Vagina (tissue), 2 donors: ENCODE measurements around the gene FGF1. TPM values are rescaled to one million over a fixed set of nuclear protein-coding genes. Genes with fewer than 3 reads are reported as not detected.

Experiments used
- DNase-seq, 2 donors: peaks; one replicate each; pipeline ENCODE4 v3.0.0-alpha.2; 2017; ENCODE audit errors: extremely low spot score in 2 of 2
- H3K27ac ChIP-seq: fragments of 200-600 bp; sonication (generic); one replicate; pipeline ENCODE4 v1.5.1; 2019
- H3K27me3 ChIP-seq: fragments of 200-600 bp; sonication (generic); one replicate; pipeline ENCODE4 v1.5.1; 2019
- H3K36me3 ChIP-seq, 2 donors: fragments of 200-600 bp; sonication (generic); one replicate each; pipeline ENCODE4 v1.5.1; 2017 to 2019
- H3K4me1 ChIP-seq: fragments of 200-600 bp; sonication (generic); one replicate; pipeline ENCODE4 v1.5.1; 2019
- H3K4me3 ChIP-seq, 2 donors: fragments of 200-600 bp; sonication (generic); 1 replicate in 1 of 2; 2 replicates in 1 of 2; pipeline ENCODE4 v1.5.1; 2016 to 2019
- H3K9me3 ChIP-seq: fragments of 200-600 bp; sonication (generic); one replicate; pipeline ENCODE4 v1.5.1; 2019
- POLR2A ChIP-seq, 2 donors: fragments of 450-650 bp; IDR thresholded peaks; one replicate each; pipeline ENCODE4 v1.6.1; 2017; ENCODE audit warnings: antibody characterized with exemption in 2 of 2, mild to moderate bottlenecking in 2 of 2, moderate library complexity in 2 of 2
- POLR2AphosphoS5 ChIP-seq, 2 donors: sonication (generic); formaldehyde crosslinking; IDR thresholded peaks; one replicate each; pipeline ENCODE4 v1.9.0; 2017; ENCODE audit warnings: antibody characterized with exemption in 2 of 2, mild to moderate bottlenecking in 2 of 2, low read depth in 1 of 2; ENCODE audit not compliant: insufficient read depth in 1 of 2
- intact Hi-C: fragments of 100-400 bp; cut with DNase I; formaldehyde crosslinking; loops from one replicate; pipeline ENCODE4 v1.15.1; 2023
- total RNA-seq: library from RNA; depleted of rRNA; stranded (reverse); fragments of >200 nt; gene quantifications from one replicate; pipeline ENCODE4 v1.2.3, GENCODE V29; 2016
- TF ChIP-seq, protein P1 (sequence below), 3 experiments: fragments of 450-650 bp in 2 of 3; fragments of 200-600 bp in 1 of 3; sonication (generic) in 1 of 3; IDR thresholded peaks; one replicate each; pipeline ENCODE4 v1.5.1; 2017 to 2019; ENCODE audit warnings: antibody characterized with exemption in 3 of 3, mild to moderate bottlenecking in 2 of 3, moderate library complexity in 2 of 3

FGF1 gene
- total RNA-seq, 1 donor from 2014 or later, result 2.0 TPM

DNA sequence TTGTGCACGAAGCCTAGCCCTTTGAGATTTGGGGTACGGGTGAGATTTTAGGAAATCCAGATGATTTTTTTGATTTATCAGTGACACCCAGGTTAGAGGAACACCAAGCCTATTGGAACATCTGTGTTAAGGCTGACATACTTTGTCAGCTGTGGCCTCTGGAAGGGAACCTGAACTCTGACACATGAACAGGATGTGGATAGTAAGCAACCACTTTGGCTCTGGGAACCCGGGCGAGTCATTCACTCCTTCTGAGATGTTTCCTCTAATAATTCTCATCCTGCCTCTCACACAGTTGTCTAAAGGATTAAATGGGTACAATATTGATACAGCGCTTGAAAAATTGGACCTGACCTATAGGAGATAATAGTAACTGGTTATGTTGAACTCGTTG is 67.8 kb downstream of the FGF1 start:
- intact Hi-C loops, result no loop called here

DNA sequence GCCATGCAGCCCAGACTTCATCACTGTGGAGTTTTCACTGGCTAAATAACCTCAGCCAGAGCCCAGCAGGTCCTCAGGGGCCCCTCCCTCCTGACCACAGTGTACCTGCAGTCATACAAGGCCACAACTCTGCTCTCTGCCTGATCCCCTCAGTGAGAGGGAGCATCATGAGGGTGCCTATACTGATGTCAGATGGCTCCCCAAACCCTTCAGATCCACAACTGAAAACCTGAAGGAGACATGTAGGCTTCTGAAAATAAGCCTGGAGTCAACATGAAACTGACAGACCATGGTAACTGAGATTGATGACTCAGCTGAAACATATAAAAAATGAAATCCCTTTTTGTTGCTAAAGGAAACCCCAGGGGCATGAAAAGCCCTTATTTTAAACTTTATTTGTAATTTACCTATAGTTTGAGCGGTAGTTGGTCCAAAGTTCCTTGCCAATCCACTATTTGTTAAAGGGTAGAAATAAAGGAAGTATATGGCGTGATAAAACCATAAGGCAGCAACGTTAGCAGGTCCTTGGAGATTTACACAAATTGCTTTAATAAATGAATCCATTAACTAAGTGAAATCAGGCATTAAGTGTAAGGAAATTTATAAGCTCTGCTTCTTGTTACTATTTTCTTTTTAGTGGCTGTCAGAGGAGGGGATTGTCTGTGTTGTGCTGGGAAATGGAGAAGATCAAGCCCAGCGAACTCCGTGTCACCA is 68.3 kb downstream of the FGF1 start:
- Histone ChIP-seq H3K4me3 (no peak overlapping the region), H3K27me3 (no peaks in the 10 kb centered on the region), H3K9me3 (no peaks in the 10 kb centered on the region), H3K4me1 (no peaks in the 10 kb centered on the region), H3K27ac (no peak overlapping the region), H3K36me3 (no peaks in the 10 kb centered on the region)
- intact Hi-C loops, result no loop called here
- TF ChIP-seq, protein P1, sequence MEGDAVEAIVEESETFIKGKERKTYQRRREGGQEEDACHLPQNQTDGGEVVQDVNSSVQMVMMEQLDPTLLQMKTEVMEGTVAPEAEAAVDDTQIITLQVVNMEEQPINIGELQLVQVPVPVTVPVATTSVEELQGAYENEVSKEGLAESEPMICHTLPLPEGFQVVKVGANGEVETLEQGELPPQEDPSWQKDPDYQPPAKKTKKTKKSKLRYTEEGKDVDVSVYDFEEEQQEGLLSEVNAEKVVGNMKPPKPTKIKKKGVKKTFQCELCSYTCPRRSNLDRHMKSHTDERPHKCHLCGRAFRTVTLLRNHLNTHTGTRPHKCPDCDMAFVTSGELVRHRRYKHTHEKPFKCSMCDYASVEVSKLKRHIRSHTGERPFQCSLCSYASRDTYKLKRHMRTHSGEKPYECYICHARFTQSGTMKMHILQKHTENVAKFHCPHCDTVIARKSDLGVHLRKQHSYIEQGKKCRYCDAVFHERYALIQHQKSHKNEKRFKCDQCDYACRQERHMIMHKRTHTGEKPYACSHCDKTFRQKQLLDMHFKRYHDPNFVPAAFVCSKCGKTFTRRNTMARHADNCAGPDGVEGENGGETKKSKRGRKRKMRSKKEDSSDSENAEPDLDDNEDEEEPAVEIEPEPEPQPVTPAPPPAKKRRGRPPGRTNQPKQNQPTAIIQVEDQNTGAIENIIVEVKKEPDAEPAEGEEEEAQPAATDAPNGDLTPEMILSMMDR (IDR thresholded peaks at IDR 0.05), result no peak
- TF ChIP-seq POLR2AphosphoS5 (IDR thresholded peaks at IDR 0.05; ENCODE audit: insufficient read depth in 1 of 2, low read depth in 1 of 2), result no peak
- TF ChIP-seq POLR2A (IDR thresholded peaks at IDR 0.05), result no peak
- no peak for DNase-seq

More for the DNA sequence above, 67.8 kb downstream of the FGF1 start:
- Histone ChIP-seq H3K4me1 (no peaks in the 10 kb centered on the region), H3K27ac (no peak overlapping the region), H3K27me3 (no peaks in the 10 kb centered on the region), H3K36me3 (no peaks in the 10 kb centered on the region), H3K4me3 (no peak overlapping the region), H3K9me3 (no peaks in the 10 kb centered on the region)
- no peak for DNase-seq
- no peak for TF ChIP-seq POLR2AphosphoS5 (IDR thresholded peaks at IDR 0.05; ENCODE audit: insufficient read depth in 1 of 2, low read depth in 1 of 2)
- TF ChIP-seq POLR2A (IDR thresholded peaks at IDR 0.05), result no peak
- TF ChIP-seq, protein P1 (IDR thresholded peaks at IDR 0.05), result no peak

DNA sequence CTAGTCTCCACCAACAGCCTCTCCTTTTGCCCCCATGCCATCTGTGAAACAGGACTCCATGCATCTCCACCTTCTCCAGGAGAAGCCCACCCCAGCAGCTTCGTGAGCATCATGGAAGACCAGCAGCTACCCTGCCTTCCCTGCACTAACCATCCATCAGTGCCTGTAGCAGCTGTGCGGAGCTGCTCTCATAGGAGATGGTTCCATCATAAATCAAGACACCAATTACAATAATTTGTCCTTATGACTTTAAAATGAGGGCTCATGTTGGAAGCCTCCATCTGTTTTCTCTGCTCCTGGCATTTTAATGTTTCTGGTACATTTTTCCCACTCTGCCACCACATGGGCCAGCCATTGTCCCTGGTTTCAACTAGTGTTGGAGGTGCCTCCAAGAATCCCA is 69.9 kb downstream of the FGF1 start:
- Histone ChIP-seq H3K9me3 (no peaks in the 10 kb centered on the region), H3K36me3 (no peaks in the 10 kb centered on the region), H3K27ac (no peak overlapping the region), H3K27me3 (no peaks in the 10 kb centered on the region), H3K4me3 (no peak overlapping the region), H3K4me1 (no peaks in the 10 kb centered on the region)
- DNase-seq, result no peak
- intact Hi-C loops, result no loop called here
- no peak for TF ChIP-seq POLR2AphosphoS5 (IDR thresholded peaks at IDR 0.05; ENCODE audit: insufficient read depth in 1 of 2, low read depth in 1 of 2)

- Histone ChIP-seq H3K36me3 (no peaks in the 10 kb centered on the region), H3K4me1 (no peaks in the 10 kb centered on the region), H3K9me3 (no peaks in the 10 kb centered on the region), H3K27me3 (no peaks in the 10 kb centered on the region), H3K27ac (no peak overlapping the region), H3K4me3 (no peak overlapping the region)
- no peak for TF ChIP-seq POLR2A (IDR thresholded peaks at IDR 0.05)
- TF ChIP-seq POLR2AphosphoS5 (IDR thresholded peaks at IDR 0.05; ENCODE audit: insufficient read depth in 1 of 2, low read depth in 1 of 2), result no peak
- TF ChIP-seq, protein P1 (IDR thresholded peaks at IDR 0.05), result no peak
- intact Hi-C loops, result loop anchor here (5.0 kb wide), 1 partner anchor 83 kb away; no protein-coding TSS in a partner anchor
- DNase-seq, result no peak
Measured at GRCh38 chr5:142614054-142614453, 71.8 kb downstream of the FGF1 start.

GRCh38 chr5:142613271-142613671 is 72.6 kb downstream of the FGF1 start:
- Histone ChIP-seq H3K9me3 (no peaks in the 10 kb centered on the region), H3K4me3 (no peak overlapping the region), H3K4me1 (no peaks in the 10 kb centered on the region), H3K36me3 (no peaks in the 10 kb centered on the region), H3K27me3 (no peaks in the 10 kb centered on the region), H3K27ac (no peak overlapping the region)
- TF ChIP-seq POLR2A (IDR thresholded peaks at IDR 0.05) (no peak), POLR2AphosphoS5 (IDR thresholded peaks at IDR 0.05; ENCODE audit: insufficient read depth in 1 of 2, low read depth in 1 of 2) (no peak)
- TF ChIP-seq, protein P1 (IDR thresholded peaks at IDR 0.05), result no peak
- DNase-seq, result no peak
- intact Hi-C loops, result loop anchor here (5.0 kb wide), 1 partner anchor 84 kb away; no protein-coding TSS in a partner anchor
